Inflammatory macrophage (primary cell): ENCODE results near the gene CELF4.

ENCODE experiments used
- DNase-seq, 2 donors: peaks; one replicate each; pipeline ENCODE4 v3.0.0-alpha.2; 2020 to 2022

CELF4 gene

GRCh38 chr18:37572736-37573135 lies 7.1 kb upstream of the CELF4 start:
- DNase-seq = no peak

- no peak for DNase-seq
Observed at GRCh38 chr18:37571266-37571665, 5.7 kb upstream of the CELF4 start.

GRCh38 chr18:37570336-37570930 lies 4.8 kb upstream of the CELF4 start:
- no peak for DNase-seq

- no peak for DNase-seq
Observed at GRCh38 chr18:37568671-37569070, 3.1 kb upstream of the CELF4 start.

- DNase-seq = no peak
Observed at GRCh38 chr18:37567994-37568359, 2.4 kb upstream of the CELF4 start.

- DNase-seq = no peak
Observed at GRCh38 chr18:37567061-37567993, 1.7 kb upstream of the CELF4 start.

- no peak for DNase-seq
Observed at GRCh38 chr18:37566479-37567060, 972 bp upstream of the CELF4 start.

GRCh38 chr18:37565977-37566478 lies 430 bp upstream of the CELF4 start:
- no peak for DNase-seq

GRCh38 chr18:37564711-37565100 lies 892 bp downstream of the CELF4 start:
- DNase-seq = no peak

- DNase-seq = no peak
Observed at GRCh38 chr18:37563931-37564392, 1.6 kb downstream of the CELF4 start.

- DNase-seq = no peak
Observed at GRCh38 chr18:37561986-37562385, 3.6 kb downstream of the CELF4 start.

- no peak for DNase-seq
Observed at GRCh38 chr18:37560003-37560402, 5.6 kb downstream of the CELF4 start.

GRCh38 chr18:37559194-37559593 lies 6.4 kb downstream of the CELF4 start:
- DNase-seq = no peak

- DNase-seq = no peak
Observed at GRCh38 chr18:37554399-37554787, 11.2 kb downstream of the CELF4 start.

- no peak for DNase-seq
Observed at GRCh38 chr18:37553633-37554398, 11.8 kb downstream of the CELF4 start.

GRCh38 chr18:37552286-37552685 lies 13.3 kb downstream of the CELF4 start:
- no peak for DNase-seq

- no peak for DNase-seq
Observed at GRCh38 chr18:37551846-37552245, 13.8 kb downstream of the CELF4 start.

GRCh38 chr18:37551249-37551648 lies 14.3 kb downstream of the CELF4 start:
- DNase-seq = no peak

- no peak for DNase-seq
Observed at GRCh38 chr18:37550118-37550875, 15.3 kb downstream of the CELF4 start.

GRCh38 chr18:37548679-37549289 lies 16.8 kb downstream of the CELF4 start:
- DNase-seq = no peak

GRCh38 chr18:37547196-37547827 lies 18.3 kb downstream of the CELF4 start:
- no peak for DNase-seq
